Testis (tissue), 3 donors: ENCODE measurements around the gene PSMD13. TPM values are rescaled to one million over a fixed set of nuclear protein-coding genes. Genes with fewer than 3 reads are reported as not detected.

Source experiments
- DNase-seq: peaks from one replicate; pipeline ENCODE4 v3.0.0-alpha.2; 2019
- H3K27ac ChIP-seq, 2 donors: fragments of 200-600 bp; sonication (generic); one replicate each; pipeline ENCODE4 v1.5.1; 2019
- H3K27me3 ChIP-seq: fragments of 200-600 bp; sonication (generic); one replicate; pipeline ENCODE4 v1.5.1; 2019
- H3K36me3 ChIP-seq: fragments of 200-600 bp; sonication (generic); one replicate; pipeline ENCODE4 v1.5.1; 2017; ENCODE audit warnings: low read depth; ENCODE audit errors: missing control alignments
- H3K4me1 ChIP-seq: fragments of 200-600 bp; sonication (generic); one replicate; pipeline ENCODE4 v1.5.1; 2019
- H3K4me3 ChIP-seq, 2 donors: fragments of 200-600 bp; sonication (generic); one replicate each; pipeline ENCODE4 v1.5.1; 2017 to 2019
- H3K9me3 ChIP-seq: fragments of 200-600 bp; sonication (generic); one replicate; pipeline ENCODE4 v1.5.1; 2017
- POLR2A ChIP-seq: fragments of 450-650 bp; IDR thresholded peaks from one replicate; pipeline ENCODE4 v1.6.1; 2017; ENCODE audit warnings: antibody characterized with exemption, mild to moderate bottlenecking, moderate library complexity
- WGBS, 2 donors: methylation state at CpG; one replicate each; pipeline ENCODE4 v1.1.5; 2018; 5-methylcytosine and 5-hydroxymethylcytosine counted together
- intact Hi-C: fragments of 100-400 bp; cut with DNase I; formaldehyde crosslinking; loops from one replicate; pipeline ENCODE4 v1.15.1; 2023; ENCODE audit warnings: low total_unique reads
- polyA plus RNA-seq: library from polyadenylated mRNA; stranded (reverse); fragments of 350-450 nt; fragmentation: Illumina TruSeq; extraction: RNeasy Lipid Tissue Mini Kit (QIAGEN cat#74804); gene quantifications from one replicate; pipeline ENCODE4 v1.2.3, GENCODE V29; 2014; ENCODE audit warnings: low read depth, low replicate concordance; ENCODE audit not compliant: insufficient read depth
- total RNA-seq, 2 donors: library from RNA; depleted of rRNA; stranded (reverse); fragments of >200 nt; gene quantifications; one replicate each; pipeline ENCODE4 v1.2.3, GENCODE V29; 2016
- TF ChIP-seq, protein P1 (sequence below), 3 experiments: fragments of 450-650 bp in 2 of 3; fragments of 200-600 bp in 1 of 3; sonication (generic) in 1 of 3; IDR thresholded peaks; one replicate each; pipeline ENCODE4 v1.5.1; 2016 to 2019; ENCODE audit warnings: antibody characterized with exemption in 3 of 3, mild to moderate bottlenecking in 2 of 3, moderate library complexity in 1 of 3

The PSMD13 gene
- total and polyA plus RNA-seq, 3 donors from 2014 or later, result 128 to 180 (median 133) TPM

DNA sequence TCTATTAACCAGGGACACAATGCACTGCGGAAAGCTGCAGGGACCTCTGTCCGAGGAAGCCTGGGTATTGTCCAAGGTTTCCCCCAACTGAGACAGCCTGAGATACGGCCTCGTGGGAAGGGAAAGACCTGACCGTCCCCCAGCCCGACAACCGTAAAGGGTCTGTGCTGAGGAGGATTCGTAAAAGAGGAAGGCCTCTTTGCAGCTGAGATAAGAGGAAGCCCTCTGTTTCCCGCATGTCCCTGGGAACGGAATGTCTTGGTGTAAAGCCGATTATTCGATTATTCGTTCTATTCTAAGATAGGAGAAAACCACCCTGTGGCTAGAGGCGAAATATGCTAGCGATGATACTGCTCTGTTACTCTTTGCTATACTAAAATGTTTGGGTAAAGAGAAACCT lies 34.8 kb upstream of the PSMD13 start:
- peak; percentile 12 for DNase-seq
- no peak for TF ChIP-seq POLR2A
- TF ChIP-seq, protein P1, sequence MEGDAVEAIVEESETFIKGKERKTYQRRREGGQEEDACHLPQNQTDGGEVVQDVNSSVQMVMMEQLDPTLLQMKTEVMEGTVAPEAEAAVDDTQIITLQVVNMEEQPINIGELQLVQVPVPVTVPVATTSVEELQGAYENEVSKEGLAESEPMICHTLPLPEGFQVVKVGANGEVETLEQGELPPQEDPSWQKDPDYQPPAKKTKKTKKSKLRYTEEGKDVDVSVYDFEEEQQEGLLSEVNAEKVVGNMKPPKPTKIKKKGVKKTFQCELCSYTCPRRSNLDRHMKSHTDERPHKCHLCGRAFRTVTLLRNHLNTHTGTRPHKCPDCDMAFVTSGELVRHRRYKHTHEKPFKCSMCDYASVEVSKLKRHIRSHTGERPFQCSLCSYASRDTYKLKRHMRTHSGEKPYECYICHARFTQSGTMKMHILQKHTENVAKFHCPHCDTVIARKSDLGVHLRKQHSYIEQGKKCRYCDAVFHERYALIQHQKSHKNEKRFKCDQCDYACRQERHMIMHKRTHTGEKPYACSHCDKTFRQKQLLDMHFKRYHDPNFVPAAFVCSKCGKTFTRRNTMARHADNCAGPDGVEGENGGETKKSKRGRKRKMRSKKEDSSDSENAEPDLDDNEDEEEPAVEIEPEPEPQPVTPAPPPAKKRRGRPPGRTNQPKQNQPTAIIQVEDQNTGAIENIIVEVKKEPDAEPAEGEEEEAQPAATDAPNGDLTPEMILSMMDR (IDR thresholded peaks at IDR 0.05), result no peak
- 64 to 79% methylated on average over 15 of the region's 15 CpGs for WGBS, 2 donors
- Histone ChIP-seq H3K27me3 (no peaks in the 10 kb centered on the region), H3K9me3 (no peaks in the 10 kb centered on the region), H3K4me1 (peaks cover 12% of the 10 kb centered on the region), H3K4me3 (no peak overlapping the region), H3K36me3 (no peaks in the 10 kb centered on the region), H3K27ac (no peak overlapping the region)
- intact Hi-C loops, result no loop called here

DNA sequence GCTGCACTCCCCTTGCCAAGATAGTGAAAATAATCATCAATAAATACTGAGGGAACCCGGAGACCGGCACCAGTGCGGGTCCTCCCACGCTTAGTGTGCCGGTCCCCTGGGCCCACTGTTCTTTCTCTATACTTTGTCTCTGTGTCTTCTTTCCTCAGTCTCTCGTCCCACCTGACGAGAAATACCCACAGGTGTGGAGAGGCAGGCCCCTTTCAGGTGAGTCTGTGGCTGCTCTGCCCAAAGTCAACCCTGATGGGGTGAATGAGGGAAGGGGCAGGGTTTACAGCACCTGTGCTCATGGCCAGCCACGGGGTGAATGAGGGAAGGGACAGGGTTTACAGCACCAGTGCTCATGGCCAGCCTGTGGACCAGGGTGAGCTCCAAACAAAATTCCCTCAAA lies 34.3 kb upstream of the PSMD13 start:
- Histone ChIP-seq H3K27me3 (no peaks in the 10 kb centered on the region), H3K36me3 (no peaks in the 10 kb centered on the region), H3K9me3 (no peaks in the 10 kb centered on the region), H3K4me3 (no peak overlapping the region), H3K27ac (no peak overlapping the region), H3K4me1 (peaks cover 12% of the 10 kb centered on the region)
- intact Hi-C loops, result no loop called here
- TF ChIP-seq POLR2A, result no peak
- TF ChIP-seq, protein P1 (IDR thresholded peaks at IDR 0.05), result no peak
- peak; percentile 9 for DNase-seq
- WGBS, 2 donors, result 66 to 78% methylated on average over 8 of the region's 8 CpGs

DNA sequence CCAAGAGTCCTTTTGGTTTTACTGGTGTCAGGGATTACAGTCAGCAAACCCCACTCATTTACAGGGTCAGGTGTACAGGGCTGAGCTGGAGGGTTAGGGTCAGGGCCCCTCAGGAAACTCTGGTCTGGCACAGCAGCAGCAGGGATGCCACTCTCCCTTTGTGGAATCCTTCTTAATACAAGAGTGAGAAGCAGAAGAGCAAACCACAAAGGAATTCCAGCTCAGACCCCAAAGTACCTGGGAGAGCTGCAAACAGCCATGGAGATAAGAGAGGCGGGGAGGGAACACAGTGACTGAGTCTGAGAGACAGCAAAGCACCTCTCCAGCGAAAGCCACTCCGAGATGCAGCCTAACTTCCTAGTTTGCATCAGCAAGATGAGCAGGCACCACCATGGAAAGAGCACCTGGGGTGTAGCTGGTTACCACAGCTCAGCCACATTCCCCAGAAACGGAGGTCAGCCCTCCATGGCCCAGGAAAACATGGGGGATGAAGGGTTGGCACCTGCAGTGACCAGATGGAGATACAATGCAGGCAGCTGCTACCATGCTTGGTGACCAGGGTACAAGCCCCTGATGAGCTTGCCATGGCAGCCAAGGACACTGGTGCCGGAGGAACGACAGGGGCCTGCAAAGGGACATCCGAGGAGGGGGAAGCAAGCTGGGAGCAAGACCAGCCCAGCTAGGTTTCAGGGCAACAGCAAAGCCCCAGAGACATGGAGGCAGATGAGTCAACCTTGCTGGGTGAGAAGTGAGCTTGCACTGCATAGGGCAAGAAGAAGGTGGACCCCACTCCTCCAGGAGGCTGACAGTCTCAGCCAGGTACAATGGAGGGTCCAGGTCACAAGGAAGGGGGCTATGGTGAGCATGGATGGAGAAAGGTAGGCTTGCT lies 33.5 kb upstream of the PSMD13 start:
- Histone ChIP-seq H3K27me3 (no peaks in the 10 kb centered on the region), H3K4me3 (no peak overlapping the region), H3K4me1 (peaks cover 12% of the 10 kb centered on the region), H3K9me3 (no peaks in the 10 kb centered on the region), H3K27ac (no peak overlapping the region), H3K36me3 (no peaks in the 10 kb centered on the region)
- intact Hi-C loops, result no loop called here
- 87 to 88% methylated on average over 5 to 7 of the region's 7 CpGs for WGBS, 2 donors
- TF ChIP-seq, protein P1 (IDR thresholded peaks at IDR 0.05), result no peak
- TF ChIP-seq POLR2A, result no peak
- DNase-seq, result peak; percentile 9

DNA sequence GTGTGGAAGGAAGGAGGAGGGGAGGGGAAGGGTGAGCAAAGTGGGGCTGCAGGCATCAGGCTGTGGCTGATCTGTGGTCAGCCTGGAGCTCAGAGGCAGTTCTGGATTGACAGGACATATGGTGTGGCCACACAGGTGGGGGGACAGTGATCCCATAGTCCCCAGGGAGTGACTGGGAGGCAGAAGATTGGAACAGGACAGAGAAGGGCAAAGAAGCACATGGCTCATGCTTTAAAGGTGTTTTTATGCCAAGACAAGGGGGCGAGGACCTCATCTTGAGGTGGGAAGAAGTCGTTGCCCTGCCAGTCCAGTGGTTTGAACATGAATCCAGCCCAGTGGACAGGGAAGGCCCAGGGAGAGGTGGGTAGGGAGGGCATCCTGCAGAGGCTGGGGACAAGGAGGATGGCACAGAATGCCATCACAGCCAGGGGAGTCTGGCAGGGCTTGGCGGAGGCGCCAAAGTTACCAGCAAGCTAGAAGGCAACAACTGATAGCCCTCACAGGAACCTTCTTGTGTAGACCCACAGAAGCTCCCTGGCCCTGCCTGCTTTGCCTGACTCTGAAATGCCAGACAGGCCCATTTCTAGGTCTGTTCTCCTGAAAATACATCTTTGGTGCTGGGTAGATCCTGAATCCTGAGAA lies 32.7 kb upstream of the PSMD13 start:
- Histone ChIP-seq H3K27ac (no peak overlapping the region), H3K4me1 (peaks cover 12% of the 10 kb centered on the region), H3K9me3 (no peaks in the 10 kb centered on the region), H3K4me3 (no peak overlapping the region), H3K27me3 (no peaks in the 10 kb centered on the region), H3K36me3 (no peaks in the 10 kb centered on the region)
- TF ChIP-seq POLR2A, result no peak
- TF ChIP-seq, protein P1 (IDR thresholded peaks at IDR 0.05), result no peak
- DNase-seq, result peak; percentile 10
- 88 to 93% methylated on average over 4 of the region's 4 CpGs for WGBS, 2 donors
- intact Hi-C loops, result no loop called here
